Measurements from ENCODE around the gene ZNF608.

GRCh38 chr5:124742521-124742920 is 3.9 kb downstream of the ZNF608 start:
- TF ChIP-seq SUZ12 (IDR thresholded peaks at IDR 0.05; ENCODE audit: extremely low read depth, insufficient read depth, insufficient read length) (no peak), ZNF274 (IDR thresholded peaks at IDR 0.05; ENCODE audit: low read depth, low read length) (no peak), YY1 (IDR thresholded peaks at IDR 0.05; ENCODE audit: insufficient read depth, insufficient read length) (no peak)
